Stimulated activated CD8-positive, alpha-beta memory T cell treated with anti-CD3 and anti-CD28 coated beads, Interleukin-15, amount 100 ng/mL, for 24 hours (primary cell): Measurements from ENCODE around the gene ELAC1.
"Not testable (repeated sequence)": the region's sequence is repeated elsewhere in the genome, so short reads cannot be mapped to it uniquely, and the experiment has no call there.

Experiments
- DNase-seq: peaks from one replicate; pipeline ENCODE4 v3.0.0-alpha.2; 2020; ENCODE audit warnings: low read depth

Gene ELAC1

GRCh38 chr18:50973367-50974126, 5.7 kb downstream of the ELAC1 start:
- no peak for DNase-seq

- DNase-seq: no peak
Observed at GRCh38 chr18:50977037-50977760, 9.4 kb downstream of the ELAC1 start.

GRCh38 chr18:50981381-50981780, 13.5 kb downstream of the ELAC1 start:
- DNase-seq: no peak

- DNase-seq: no peak
Observed at GRCh38 chr18:50982086-50982801, 14.4 kb downstream of the ELAC1 start.

- no peak for DNase-seq
Observed at GRCh38 chr18:50982802-50983179, 15.0 kb downstream of the ELAC1 start.

GRCh38 chr18:50986360-50987087, 18.7 kb downstream of the ELAC1 start:
- no peak for DNase-seq

GRCh38 chr18:50987261-50987660, 19.4 kb downstream of the ELAC1 start:
- no peak for DNase-seq

GRCh38 chr18:50989711-50990110, 21.9 kb downstream of the ELAC1 start:
- no peak for DNase-seq

- no peak for DNase-seq
Observed at GRCh38 chr18:50992351-50992762, 24.5 kb downstream of the ELAC1 start.

- DNase-seq: no peak
Observed at GRCh38 chr18:50994031-50994430, 26.2 kb downstream of the ELAC1 start.

- DNase-seq: not testable (repeated sequence)
Observed at GRCh38 chr18:51003174-51003573, 35.3 kb downstream of the ELAC1 start.

- DNase-seq: no peak
Observed at GRCh38 chr18:51006061-51006818, 38.4 kb downstream of the ELAC1 start.

- no peak for DNase-seq
Observed at GRCh38 chr18:51006948-51007789, 39.3 kb downstream of the ELAC1 start.

- DNase-seq: no peak
Observed at GRCh38 chr18:51007790-51008139, 39.9 kb downstream of the ELAC1 start.

GRCh38 chr18:51009072-51009471, 41.2 kb downstream of the ELAC1 start:
- DNase-seq: no peak

GRCh38 chr18:51010218-51010617, 42.4 kb downstream of the ELAC1 start:
- DNase-seq: no peak

GRCh38 chr18:51011709-51012108, 43.9 kb downstream of the ELAC1 start:
- no peak for DNase-seq

GRCh38 chr18:51012441-51012840, 44.6 kb downstream of the ELAC1 start:
- DNase-seq: no peak

GRCh38 chr18:51013259-51013658, 45.4 kb downstream of the ELAC1 start:
- DNase-seq: no peak

GRCh38 chr18:51017140-51017879, 49.5 kb downstream of the ELAC1 start:
- no peak for DNase-seq
